Measurements from ENCODE around the gene E2F8.

- TF ChIP-seq CTCF (IDR thresholded peaks at IDR 0.05; ENCODE audit: low read depth, low read length) (no peak), EZH2phosphoT487 (IDR thresholded peaks at IDR 0.05; ENCODE audit: low read depth) (no peak)
Measured at GRCh38 chr11:19252394-19253152, 11.8 kb upstream of the E2F8 start.

All from OCI-LY3 (cell line).